ENCODE measurements around the gene RAPSN. TPM values are rescaled to one million over a fixed set of nuclear protein-coding genes. Genes with fewer than 3 reads are reported as not detected.

Gene RAPSN
- total and polyA plus RNA-seq, 2 of the 8 experiments (the other 6 are each of a cell fraction or from before 2014, with no cell fraction given), result 0.06 to 0.34 TPM

GRCh38 chr11:47392546-47393162, 56.3 kb downstream of the RAPSN start:
- DNase-seq (ENCODE audit: low read depth in 1 of 2, low spot score in 2 of 2) (no peak), FAIRE-seq (no peak)
- no peak overlapping the region for H2AFZ ChIP-seq (ENCODE audit: low read length)
- H3K4ac ChIP-seq (replicated peaks; ENCODE audit: insufficient read length, low read depth, low read length), result no peak overlapping the region
- no peak overlapping the region for H4K8ac ChIP-seq (ENCODE audit: extremely low read depth, insufficient read depth, low read length)
- no peak overlapping the region for H3K14ac ChIP-seq (ENCODE audit: insufficient read length)
- no peak overlapping the region; the same call in 1 of the 2 replicates for H3K27ac ChIP-seq (ENCODE audit: low read depth, low read length)
- no peaks in the 10 kb centered on the region for H3K23me2 ChIP-seq (ENCODE audit: low read depth, low read length)
- 0 out of 2 replicates have a peak overlapping the region, but pooled peaks have one; percentile 10 for H2BK5ac ChIP-seq (ENCODE audit: low read depth, low read length)
- peaks cover 0 to 7% (median 0%) of the 10 kb centered on the region in 4 experiments; a peak in 2 of 7 replicates for H3K4me1 ChIP-seq (replicated peaks in 1 of 4; ENCODE audit: control insufficient read depth in 3 of 4, insufficient read depth in 4 of 4, low read length in 3 of 4)
- H2BK120ac ChIP-seq (replicated peaks; ENCODE audit: low read depth, low read length), result no peak overlapping the region
- no peak overlapping the region for H2BK20ac ChIP-seq (ENCODE audit: low read length)
- no peak overlapping the region for H3K56ac ChIP-seq (replicated peaks; ENCODE audit: insufficient read length, low read depth, low read length)
- TF ChIP-seq RXRA (IDR thresholded peaks at IDR 0.05; ENCODE audit: insufficient read depth, low read depth, low read length) (no peak), NANOG (IDR thresholded peaks at IDR 0.05; ENCODE audit: insufficient read depth, low read depth, low read length, poor library complexity, severe bottlenecking) (no peak), GABPA (IDR thresholded peaks at IDR 0.05; ENCODE audit: borderline replicate concordance, insufficient read depth, low read length) (no peak), KDM4A (IDR thresholded peaks at IDR 0.05; ENCODE audit: low read depth, low read length, severe bottlenecking) (no peak), SIN3A (conservative IDR thresholded peaks at IDR 0.05 in 1 of 2, IDR thresholded peaks at IDR 0.05 in 1 of 2; ENCODE audit: low read depth in 1 of 2, low read length in 2 of 2) (no peak), CTCF (IDR thresholded peaks at IDR 0.05; ENCODE audit: control extremely low read depth in 1 of 3, insufficient read depth in 1 of 3, low read depth in 1 of 3, low read length in 3 of 3) (no peak), JUN (IDR thresholded peaks at IDR 0.05; ENCODE audit: low read depth, low read length) (no peak), POLR2AphosphoS5 (IDR thresholded peaks at IDR 0.05; ENCODE audit: low read depth, low read length) (no peak), KDM1A (IDR thresholded peaks at IDR 0.05; ENCODE audit: borderline replicate concordance, low read length) (no peak), CREB1 (IDR thresholded peaks at IDR 0.05) (no peak)
- H2BK15ac ChIP-seq (ENCODE audit: low read length), result no peak overlapping the region
- no peak overlapping the region for H4K5ac ChIP-seq (ENCODE audit: insufficient read length, low read depth, low read length)
- no peak overlapping the region for H3K23ac ChIP-seq (ENCODE audit: insufficient read length)
- WGBS, 2 experiments (ENCODE audit: extremely low coverage in 1 of 2, insufficient coverage in 1 of 2, insufficient read length in 1 of 2, insufficient replicate concordance in 2 of 2, low coverage in 1 of 2, low lambda C conversion rate in 2 of 2, missing lambda C conversion rate in 1 of 2), result 93% methylated on average over 14 of the region's 14 CpGs; no CpG with 5 or more reads in 1 of the 2 experiments
- no peaks in the 10 kb centered on the region for H3K79me1 ChIP-seq (ENCODE audit: low read depth, low read length)
- H4K20me1 ChIP-seq (replicated peaks in 1 of 2; ENCODE audit: control insufficient read depth in 1 of 2, insufficient read depth in 2 of 2, low read length in 2 of 2), result no peaks in the 10 kb centered on the region
- H3K9me3 ChIP-seq (ENCODE audit: insufficient read depth in 2 of 2, low read depth in 1 of 2, low read length in 1 of 2), result no peaks in the 10 kb centered on the region
- H3K18ac ChIP-seq (ENCODE audit: extremely low read depth, low read length), result no peak overlapping the region
- no peak overlapping the region for H2BK12ac ChIP-seq (ENCODE audit: low read depth, low read length)
- H3K27me3 ChIP-seq (replicated peaks in 1 of 4; ENCODE audit: control insufficient read depth in 3 of 4, extremely low read depth in 1 of 4, insufficient read depth in 3 of 4, low read length in 3 of 4), result no peaks in the 10 kb centered on the region
- ChIA-PET POLR2A (ENCODE audit: partially characterized antibody) (interaction anchor here (1.2 to 5.4 kb wide), 2 partner anchors 7 to 26 kb away, joined by 3 to 29 read pairs; no protein-coding TSS in a partner anchor), CTCF (ENCODE audit: partially characterized antibody) (interaction anchor here (1.0 to 10.7 kb wide), 9 partner anchors 8 to 133 kb away, joined by 3 to 78 read pairs (median 7); partner anchors contain the start of genes SLC39A13 and SPI1)
- H3K4me3 ChIP-seq (ENCODE audit: extremely low read depth in 1 of 4, insufficient read depth in 2 of 4, low read depth in 3 of 4, low read length in 4 of 4), result no peak overlapping the region
- no peak overlapping the region for H2AK5ac ChIP-seq (ENCODE audit: low read depth, low read length)
- no peaks in the 10 kb centered on the region for H3K36me3 ChIP-seq (ENCODE audit: control insufficient read depth in 2 of 4, insufficient read depth in 4 of 4, low read length in 3 of 4)
- H3K9ac ChIP-seq (replicated peaks in 1 of 4; ENCODE audit: extremely low read depth in 1 of 4, low read depth in 3 of 4, low read length in 3 of 4), result no peak overlapping the region
- H3K79me2 ChIP-seq (ENCODE audit: control insufficient read depth in 1 of 2, insufficient read depth in 2 of 2, low read length in 2 of 2), result no peaks in the 10 kb centered on the region
- H4K91ac ChIP-seq (replicated peaks; ENCODE audit: insufficient read length, low read length), result peak overlapping the region; percentile 51
- H3K4me2 ChIP-seq (ENCODE audit: insufficient read depth in 1 of 2, low read depth in 2 of 2, low read length in 2 of 2), result no peak overlapping the region; a peak in 1 of 4 replicates
